CMK (cell line): ENCODE measurements around the gene DNAL4.

ENCODE experiments used
- DNase-seq: peaks from one replicate; pipeline ENCODE4 v3.0.0-alpha.2; 2010; ENCODE audit warnings: low read depth

DNAL4 gene

DNA sequence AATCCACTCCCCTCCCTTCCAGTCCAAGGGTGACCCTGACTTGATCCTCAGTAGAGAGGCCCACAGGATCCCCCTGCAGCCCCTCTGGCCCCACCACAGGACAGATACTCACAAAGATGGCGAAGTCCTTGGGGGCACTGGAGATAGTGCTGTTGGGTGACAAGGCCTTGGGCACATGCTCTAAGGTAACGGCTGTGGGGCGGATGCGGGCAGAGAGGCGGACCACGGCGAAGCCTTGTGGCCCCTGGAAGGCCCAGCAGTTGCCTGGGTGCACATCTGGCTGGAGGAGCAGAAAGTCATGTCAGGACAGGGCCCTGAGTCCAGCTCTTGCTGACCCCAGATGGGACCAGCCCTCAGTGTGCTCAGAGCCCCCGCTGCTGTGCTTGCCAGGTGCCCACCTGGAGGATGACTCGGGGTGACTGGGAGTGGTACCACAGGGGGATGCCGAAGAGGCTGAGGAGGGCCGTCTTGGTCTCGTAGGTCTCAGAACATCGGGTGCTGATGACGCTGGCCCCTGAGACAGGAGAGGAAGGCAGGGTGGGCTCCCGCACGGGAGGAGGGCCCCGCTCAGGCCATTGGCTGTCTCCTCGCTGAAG is 55.4 kb downstream of the DNAL4 start:
- DNase-seq: no peak

DNA sequence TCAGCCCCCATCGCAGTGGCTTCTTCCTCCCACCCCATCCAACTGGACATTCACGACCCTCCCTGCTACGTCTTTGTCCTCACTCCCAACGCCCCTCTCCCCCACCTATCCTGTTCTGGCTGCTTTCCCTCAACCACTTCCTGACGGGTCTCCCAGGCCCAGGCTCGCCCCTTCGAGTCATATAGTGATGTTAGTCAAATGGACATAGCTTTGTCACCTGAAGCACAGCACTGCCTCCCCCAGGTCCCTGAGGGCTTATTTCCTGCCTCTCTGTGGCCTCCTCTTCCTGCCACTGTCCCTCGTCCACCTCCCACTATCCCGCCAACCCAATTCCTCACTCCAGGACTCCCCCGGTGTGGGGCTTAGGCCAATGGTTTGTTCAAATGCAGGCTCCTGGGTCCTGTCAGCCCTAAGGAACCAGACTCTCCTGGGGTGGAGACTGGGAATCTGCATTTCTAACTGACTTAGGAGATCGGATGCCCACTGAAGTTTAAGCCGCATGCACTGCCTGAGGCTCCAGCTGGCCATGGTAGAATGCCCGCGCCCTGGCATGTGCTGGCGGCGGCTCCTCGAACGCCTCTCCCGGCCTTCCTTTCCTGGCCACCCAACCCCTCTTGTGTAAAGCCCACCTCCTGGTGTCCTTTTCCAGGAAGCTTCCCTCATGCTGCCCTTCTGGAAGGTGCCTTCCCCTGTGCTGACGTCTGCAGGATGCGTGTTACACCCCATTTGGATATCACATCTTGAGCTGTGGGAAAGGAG is 56.5 kb downstream of the DNAL4 start:
- no peak for DNase-seq

DNA sequence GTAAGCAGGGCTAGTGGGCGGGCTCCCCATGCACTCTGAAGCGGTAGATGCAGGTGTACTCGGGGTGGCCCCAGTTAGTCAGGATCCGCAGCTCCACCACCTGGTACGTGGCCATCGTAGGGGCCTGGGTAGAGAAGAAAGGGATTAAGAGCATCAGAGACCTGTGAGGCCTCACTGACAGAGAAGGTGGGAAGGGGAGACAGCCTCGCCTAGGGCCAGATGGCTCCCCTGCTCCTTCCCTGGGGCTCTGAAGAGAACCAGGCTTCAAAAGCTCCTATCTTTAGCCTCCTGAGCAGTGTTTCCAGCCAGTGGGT is 57.7 kb downstream of the DNAL4 start:
- DNase-seq: no peak

DNA sequence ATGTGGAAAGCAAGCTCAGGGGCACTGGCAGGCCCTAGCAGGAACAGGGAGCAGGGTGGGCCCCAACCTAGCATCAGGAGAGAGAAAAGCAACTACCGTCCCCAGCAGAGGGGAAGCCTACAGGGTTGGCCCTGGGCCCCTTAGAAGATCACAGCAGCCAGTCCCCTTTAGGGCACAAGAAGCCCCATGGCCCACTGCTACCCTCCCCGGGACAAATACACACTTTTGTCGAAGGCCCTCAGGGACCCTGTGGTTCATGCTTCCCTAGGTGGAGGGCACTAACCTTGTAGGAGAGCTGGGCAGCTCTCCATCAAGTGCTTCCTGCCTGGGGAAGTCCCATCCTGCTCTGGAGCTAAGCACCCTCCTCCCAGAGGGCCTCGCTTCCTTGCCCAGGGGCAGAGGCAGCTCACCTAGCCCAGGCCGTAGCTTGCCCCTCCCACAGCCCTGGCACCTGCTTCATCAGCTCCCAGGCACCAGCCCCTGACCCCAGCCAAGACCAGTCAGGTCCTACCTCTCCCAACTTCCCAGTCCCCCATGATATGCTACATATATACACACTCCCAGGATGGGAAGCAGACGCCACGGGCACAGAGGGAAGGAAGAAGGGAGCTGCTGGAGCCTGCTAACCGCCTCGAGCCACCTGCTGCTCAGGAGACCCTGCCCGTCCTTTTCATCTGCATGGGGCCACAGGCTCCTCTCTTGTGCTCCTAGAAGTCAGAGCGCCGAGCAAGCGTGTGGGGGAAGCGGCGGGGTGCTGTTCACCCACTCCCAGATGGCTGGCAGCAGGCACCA is 58.3 kb downstream of the DNAL4 start:
- DNase-seq: no peak

DNA sequence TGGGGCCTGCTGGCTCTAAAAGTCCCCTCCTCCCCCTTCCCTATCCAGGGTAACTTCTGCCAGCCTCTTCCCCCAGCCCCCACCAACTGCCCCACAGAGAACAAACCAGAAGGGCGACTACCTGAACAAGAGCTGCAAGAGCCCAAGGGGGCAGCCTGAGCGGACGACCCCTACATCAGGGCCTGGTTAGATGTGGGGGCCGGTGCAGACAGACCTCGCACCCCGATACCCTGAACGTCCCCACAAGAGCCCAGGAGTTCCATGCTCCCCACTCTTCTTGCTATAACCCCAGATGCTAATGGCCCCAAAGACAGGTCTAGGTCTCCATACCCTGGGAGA is 58.8 kb downstream of the DNAL4 start:
- no peak for DNase-seq

DNA sequence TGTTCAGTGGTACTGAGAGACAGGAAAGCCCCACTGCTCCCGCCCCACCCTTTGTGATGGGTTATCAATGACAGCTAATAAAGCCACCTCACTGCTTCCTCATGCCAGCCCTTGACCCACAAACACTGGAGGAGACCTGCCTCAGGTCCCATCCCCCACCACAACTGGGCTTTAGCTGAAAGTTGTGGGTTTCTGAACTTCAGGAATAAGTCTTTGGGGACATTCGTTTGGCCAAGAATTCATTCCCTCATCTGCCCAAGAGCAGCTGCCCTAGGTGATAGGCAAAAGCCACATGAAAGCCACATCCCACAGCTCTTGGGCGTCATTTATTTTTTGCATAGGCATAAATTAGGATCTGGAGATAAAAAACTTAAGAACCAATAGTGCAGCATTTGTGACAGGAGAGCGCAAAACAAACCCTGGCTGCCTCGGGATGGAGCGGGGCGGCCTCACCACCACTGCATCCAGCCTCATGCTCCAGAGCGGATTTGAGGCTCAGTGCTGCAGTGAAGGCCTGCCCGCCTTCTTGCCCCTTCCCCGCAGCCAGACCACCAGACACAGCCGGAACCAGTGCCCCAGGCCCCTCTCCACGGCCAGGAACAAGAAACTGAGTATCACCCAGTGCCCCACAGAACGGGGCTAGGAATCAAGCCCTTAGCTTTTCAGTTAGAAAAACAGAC is 59.4 kb downstream of the DNAL4 start:
- DNase-seq: no peak

DNA sequence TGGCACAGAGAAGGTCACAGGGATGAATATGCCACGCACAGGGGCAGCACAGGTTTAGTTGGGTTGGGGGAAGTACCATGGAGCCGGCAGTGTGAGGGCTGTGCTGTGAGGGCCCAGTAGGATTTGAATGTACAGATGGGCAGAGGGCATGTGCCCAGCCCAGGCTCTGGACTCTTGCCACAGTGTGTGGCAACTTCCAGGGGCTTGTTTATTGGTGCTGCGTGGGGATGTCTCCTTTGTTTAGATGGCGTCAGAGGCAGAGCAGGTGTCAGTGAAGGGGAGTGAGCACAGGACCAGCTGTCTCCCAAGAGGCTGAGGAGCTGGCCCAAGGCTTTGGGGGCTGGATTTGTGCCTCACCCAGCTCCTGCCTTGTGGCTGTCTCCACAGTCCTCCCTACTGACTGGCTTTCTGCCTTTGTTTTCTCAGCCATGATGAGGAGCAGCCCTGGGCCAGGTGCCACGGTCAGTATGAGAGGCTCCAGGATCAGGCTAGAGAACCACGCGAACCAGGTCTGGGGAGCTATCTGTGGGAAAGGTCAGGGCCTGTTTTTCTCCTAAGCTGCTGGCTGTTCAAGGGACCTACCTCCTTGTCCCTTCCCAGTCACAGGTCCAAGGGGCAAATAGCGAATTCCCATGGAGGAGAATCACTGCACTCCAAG is 60.1 kb downstream of the DNAL4 start:
- DNase-seq: no peak

DNA sequence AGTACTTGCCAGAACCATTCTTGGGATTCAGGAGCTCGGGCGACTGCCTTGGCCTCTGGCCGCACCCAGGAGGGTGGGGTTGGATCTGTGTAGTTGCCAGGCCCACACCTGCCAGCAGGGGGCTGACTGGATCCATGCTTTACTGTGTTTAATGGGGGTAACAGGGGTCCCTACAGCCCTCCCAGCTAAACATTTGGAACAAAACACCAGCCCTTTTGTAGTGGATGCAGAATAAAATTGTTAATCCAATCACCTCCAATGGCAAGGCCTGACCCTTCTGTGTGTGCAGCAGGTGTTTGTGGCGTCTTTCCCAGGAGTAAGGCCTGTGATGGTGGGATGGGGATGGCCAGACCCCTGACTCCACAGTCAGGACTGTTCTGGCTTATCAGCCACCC is 60.6 kb downstream of the DNAL4 start:
- DNase-seq: no peak

DNA sequence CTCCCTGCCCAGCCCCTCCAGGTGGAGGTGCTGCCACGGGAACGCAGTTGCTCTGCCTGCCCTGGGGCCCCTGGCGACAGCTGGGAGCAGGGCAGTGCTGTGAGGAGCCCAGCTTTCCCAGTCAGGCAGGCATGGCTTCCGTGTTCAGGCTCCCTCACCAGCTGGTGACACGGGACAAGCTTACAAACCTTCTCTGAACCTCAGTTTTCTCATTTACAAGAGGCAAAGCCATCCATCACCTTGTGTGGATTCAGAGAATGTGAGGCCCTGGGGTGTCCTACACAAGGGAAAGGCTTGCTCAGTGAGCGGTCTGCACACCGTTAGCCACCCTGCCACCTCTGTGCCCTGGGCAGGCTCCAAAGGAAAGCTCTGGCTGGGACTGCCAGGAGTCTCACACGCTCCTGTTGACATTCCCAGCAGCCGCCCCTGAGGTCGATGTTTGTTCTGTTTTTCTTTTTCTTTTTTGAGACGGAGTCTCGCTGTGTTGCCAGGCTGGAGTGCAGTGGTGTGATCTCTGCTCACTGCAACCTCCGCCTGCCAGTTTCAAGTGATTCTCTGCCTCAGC is 61.6 kb downstream of the DNAL4 start:
- DNase-seq: no peak

DNA sequence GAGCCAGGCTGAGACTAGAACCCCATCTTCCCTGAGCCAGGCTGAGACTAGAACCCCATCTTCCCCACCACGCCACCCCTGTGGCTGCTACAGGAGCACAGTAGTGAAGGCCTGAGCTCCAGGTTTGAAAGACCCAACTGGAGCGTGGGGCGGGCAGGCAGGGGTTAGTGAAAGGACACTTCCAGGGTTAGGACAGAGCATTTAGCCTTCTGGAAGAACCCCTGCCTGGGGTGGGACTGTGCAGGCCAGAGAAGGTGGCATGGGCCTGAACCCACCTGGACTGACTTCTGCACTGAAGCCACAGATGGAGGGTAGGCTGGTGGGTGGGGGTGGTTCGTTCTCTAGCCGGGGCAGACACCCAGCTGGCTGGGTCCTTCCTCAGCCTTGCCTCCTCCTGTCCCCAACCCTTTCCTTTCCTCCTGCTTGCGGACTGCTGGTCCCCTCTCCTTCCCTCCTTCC is 62.2 kb downstream of the DNAL4 start:
- DNase-seq: no peak

DNA sequence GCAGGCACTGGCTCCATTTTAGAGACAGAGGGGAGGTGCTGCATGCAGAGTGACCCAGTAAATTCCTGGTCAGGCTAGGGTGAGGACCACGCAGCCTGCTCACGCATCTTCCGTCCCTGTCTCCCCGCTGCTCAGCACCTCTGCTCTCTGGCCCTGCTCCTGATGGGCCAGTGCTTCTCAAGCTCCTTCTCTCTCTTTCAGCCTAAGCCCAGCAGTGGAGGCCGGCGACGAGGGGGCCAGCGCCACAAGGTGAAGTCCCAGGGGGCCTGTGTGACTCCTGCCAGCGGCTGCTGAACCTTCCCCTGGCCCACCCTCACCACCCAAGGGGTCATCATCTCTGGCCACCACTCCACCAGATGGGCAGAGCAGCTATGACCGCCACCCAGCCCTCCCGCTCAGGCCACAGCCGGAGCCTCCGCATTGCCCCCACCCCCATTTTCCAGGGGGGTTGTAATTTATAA is 63.5 kb downstream of the DNAL4 start:
- DNase-seq: no peak

DNA sequence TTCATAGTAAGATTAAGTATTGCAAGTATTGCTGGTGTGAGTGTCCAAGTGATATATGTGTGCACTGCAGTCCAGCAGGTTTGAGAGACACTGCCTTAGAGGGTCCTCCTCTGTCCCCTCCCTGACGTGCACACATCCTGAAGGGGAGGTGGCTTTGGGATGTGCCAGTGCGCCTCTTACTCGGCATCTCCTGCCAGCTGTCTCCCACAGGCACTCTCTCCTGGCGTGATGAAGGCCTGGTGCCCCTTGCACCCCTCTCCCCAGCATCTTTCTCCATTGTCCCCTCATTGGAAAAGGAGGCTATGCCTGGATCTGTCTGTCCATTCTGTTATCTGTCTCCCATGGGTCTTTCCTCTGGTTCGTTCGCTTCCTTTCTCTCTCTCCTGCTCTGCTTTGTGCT is 64.0 kb downstream of the DNAL4 start:
- no peak for DNase-seq

DNA sequence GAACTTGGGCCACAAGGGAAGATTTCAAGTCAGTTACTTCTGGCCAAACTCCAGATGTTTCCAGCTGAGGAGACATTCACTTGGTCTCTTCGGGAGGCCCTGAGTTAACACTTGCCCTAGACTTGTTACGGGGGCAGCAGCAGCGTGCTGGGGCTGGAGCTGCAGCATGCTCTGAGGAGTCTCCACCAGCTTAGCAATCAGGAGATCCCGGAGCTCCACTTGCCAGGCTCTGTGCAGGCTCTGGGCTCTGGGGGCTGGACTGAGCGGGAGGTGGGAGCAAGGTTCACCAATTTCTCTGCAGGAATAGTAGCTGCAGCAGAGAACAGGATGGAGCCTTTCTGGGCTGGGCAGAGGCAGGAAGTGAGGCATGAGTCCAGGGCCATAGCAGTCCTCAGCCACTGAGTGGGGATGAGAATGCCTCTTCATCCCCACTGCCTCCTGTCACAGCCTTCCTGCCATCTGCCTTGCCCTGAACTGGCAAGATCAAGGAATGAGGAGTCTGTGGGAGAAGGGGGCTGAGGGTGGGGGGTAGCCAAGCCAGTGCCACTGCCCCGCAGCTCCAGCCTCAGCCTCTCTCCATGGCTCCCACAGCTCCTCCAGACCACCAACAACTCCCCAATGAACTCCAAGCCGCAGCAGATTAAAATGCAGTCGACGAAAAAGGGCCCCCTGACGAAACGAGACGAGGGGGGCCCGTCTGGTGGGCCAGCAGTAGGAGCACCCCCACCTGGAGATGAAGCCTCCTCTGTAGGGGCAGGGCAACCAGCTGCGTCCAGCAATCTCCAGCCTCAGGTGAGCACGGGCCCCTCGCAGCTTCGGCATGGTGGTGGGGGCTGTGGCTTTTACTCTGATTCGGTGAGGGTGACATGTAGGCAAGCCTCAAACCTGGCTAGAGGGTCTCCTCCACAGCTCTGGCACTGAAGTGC is 64.8 kb downstream of the DNAL4 start:
- no peak for DNase-seq
